Lower lobe of right lung (tissue), 2 donors: Measurements from ENCODE around the gene GLIS1. TPM values are rescaled to one million over a fixed set of nuclear protein-coding genes. Genes with fewer than 3 reads are reported as not detected.

Source experiments
- ATAC-seq, 2 donors: fragments of 200-7000 bp; cut with Tn5 transposase; one replicate each; pipeline ENCODE4 v1.9.1; 2020 to 2022; ENCODE audit warnings: mild to moderate bottlenecking in 2 of 2, moderate library complexity in 2 of 2
- DNase-seq: peaks from one replicate; pipeline ENCODE4 v3.0.0-alpha.2; 2020
- H3K27ac ChIP-seq: fragments of 200-600 bp; one replicate; pipeline ENCODE4 v1.8.0; 2022
- H3K27me3 ChIP-seq: fragments of 200-600 bp; one replicate; pipeline ENCODE4 v1.8.0; 2022; ENCODE audit warnings: low read depth
- H3K36me3 ChIP-seq: fragments of 200-600 bp; one replicate; pipeline ENCODE4 v1.8.0; 2022; ENCODE audit warnings: mild to moderate bottlenecking
- H3K4me1 ChIP-seq: fragments of 200-600 bp; one replicate; pipeline ENCODE4 v1.8.0; 2022
- H3K4me3 ChIP-seq: fragments of 200-600 bp; one replicate; pipeline ENCODE4 v1.8.0; 2022; ENCODE audit warnings: mild to moderate bottlenecking
- H3K9me3 ChIP-seq: fragments of 200-600 bp; one replicate; pipeline ENCODE4 v1.8.0; 2022
- intact Hi-C: fragments of 100-400 bp; cut with DNase I; formaldehyde crosslinking; loops from one replicate; pipeline ENCODE4 v1.11.0; 2022
- total RNA-seq: library from RNA; stranded (reverse); fragmentation: NEBNext Ultra II Directional; extraction: Animal tissue kit (Norgen Biotek cat#: 25700); gene quantifications from one replicate; pipeline ENCODE4 v1.2.1, GENCODE V29; 2021
- TF ChIP-seq, protein P1 (sequence below): fragments of 200-600 bp; IDR thresholded peaks from one replicate; pipeline ENCODE4 v1.8.0; 2022; ENCODE audit warnings: antibody characterized with exemption, mild to moderate bottlenecking
- donor health status: DM: no; HTN: yes; CAD: no; lungs with severe emphysema.

GLIS1 gene
- total RNA-seq, 1 donor from 2014 or later: not detected

DNA sequence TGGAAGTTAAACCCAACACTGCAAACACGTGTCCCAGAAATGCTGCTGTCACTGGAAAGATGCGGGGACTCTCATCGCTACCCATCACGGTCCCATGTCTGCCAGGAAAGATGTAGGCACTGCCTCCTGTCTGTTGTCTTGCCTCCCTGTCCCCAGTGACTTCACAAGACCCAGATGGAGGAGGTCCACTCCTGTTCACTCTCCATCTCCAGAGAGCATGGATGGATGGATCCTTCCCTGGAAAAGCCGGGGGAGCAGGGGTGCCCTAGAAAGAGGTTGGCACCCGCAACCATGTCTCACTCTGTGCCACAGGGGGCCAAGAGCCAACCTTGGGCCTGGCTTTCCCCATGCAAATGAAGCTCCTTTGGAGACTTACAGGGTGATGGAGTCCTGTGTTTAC, 135.5 kb downstream of the GLIS1 start:
- no peaks in the 10 kb centered on the region for H3K4me1 ChIP-seq
- no peak overlapping the region for H3K27ac ChIP-seq
- DNase-seq (no peak), ATAC-seq (no peak)
- no peaks in the 10 kb centered on the region for H3K9me3 ChIP-seq
- H3K36me3 ChIP-seq: no peaks in the 10 kb centered on the region
- TF ChIP-seq, protein P1, sequence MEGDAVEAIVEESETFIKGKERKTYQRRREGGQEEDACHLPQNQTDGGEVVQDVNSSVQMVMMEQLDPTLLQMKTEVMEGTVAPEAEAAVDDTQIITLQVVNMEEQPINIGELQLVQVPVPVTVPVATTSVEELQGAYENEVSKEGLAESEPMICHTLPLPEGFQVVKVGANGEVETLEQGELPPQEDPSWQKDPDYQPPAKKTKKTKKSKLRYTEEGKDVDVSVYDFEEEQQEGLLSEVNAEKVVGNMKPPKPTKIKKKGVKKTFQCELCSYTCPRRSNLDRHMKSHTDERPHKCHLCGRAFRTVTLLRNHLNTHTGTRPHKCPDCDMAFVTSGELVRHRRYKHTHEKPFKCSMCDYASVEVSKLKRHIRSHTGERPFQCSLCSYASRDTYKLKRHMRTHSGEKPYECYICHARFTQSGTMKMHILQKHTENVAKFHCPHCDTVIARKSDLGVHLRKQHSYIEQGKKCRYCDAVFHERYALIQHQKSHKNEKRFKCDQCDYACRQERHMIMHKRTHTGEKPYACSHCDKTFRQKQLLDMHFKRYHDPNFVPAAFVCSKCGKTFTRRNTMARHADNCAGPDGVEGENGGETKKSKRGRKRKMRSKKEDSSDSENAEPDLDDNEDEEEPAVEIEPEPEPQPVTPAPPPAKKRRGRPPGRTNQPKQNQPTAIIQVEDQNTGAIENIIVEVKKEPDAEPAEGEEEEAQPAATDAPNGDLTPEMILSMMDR: no peak
- intact Hi-C loops: no loop called here
- no peaks in the 10 kb centered on the region for H3K27me3 ChIP-seq
- no peak overlapping the region for H3K4me3 ChIP-seq

DNA sequence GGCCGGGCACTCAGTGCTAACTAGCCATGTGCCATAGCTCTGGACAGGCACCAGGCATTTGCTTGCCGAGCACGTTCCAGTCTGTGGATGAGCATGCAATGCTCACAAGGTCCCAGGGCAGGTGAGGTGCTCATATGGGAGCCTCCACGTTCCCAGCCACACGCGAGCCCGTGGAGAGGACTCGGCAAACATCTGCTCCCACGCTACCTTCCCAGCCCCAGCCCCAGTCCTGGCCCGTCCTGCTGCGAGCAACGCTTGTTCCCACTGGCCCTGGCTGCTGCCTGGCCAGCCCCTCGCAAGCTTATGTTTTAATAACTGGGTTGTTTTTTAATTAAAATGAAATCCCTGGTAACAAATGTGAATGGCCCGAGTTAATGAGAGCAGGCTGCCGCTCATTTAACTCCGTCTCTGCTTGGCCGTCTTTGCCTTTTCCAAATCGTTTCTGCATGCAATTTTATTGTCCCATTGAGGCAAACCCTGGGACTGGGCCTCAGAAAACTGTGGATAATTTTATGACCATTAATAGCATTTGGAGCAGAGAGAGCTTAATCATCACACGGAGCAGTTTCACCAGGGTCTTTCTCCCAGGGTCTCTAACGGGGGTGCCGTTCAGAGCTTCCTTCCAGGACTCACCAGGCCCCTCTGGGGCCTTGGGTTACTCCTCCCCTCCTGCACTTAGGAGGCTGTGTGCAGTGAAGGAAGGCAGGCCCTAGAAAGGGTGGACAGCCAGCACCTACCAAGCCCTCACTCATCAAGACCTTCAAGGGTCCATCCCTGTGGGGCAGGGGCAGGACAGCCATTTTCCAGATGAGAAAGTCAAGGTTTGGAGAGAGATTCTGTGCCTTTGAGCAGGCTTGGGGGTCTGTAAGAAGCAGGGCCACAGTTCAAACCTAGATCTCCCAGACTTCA, 136.8 kb downstream of the GLIS1 start:
- Histone ChIP-seq H3K4me3 (no peak overlapping the region), H3K36me3 (no peaks in the 10 kb centered on the region), H3K27me3 (no peaks in the 10 kb centered on the region), H3K27ac (no peak overlapping the region), H3K4me1 (no peaks in the 10 kb centered on the region), H3K9me3 (no peaks in the 10 kb centered on the region)
- TF ChIP-seq, protein P1: no peak
- DNase-seq (no peak), ATAC-seq (no peak)
- intact Hi-C loops: no loop called here

DNA sequence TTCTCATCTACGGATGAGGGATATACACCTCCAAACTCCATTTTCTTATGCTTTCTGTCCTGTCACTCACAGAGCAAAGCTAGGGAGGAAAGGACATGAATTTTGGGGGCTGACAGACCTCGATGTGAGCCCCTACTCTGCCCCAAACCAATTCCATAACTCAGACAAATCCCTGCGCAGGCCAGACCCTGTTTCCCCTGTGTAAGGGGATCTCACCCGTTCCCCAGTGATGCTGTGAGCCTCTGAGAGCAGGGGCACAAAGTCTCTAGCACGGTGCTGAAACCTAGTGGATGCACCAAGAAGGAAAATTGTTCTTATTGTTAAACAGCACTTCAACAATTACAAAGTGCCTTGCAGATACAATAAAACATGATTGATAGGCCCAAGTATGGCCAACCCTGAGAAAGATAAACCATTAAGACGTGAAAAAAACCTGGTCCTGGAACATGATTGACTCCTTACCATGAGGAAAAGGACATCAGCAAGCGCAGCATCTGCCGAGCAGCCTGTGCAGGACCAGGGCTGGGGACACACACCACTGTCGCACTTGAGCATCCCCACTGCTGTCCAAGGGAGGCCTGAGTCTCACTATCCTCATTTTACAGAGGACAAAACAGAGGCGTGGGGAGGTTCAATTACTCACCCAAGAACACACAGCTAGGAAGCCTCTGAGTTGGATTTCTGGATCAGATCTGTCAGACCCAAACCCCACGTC, 137.8 kb downstream of the GLIS1 start:
- Histone ChIP-seq H3K4me1 (no peaks in the 10 kb centered on the region), H3K36me3 (no peaks in the 10 kb centered on the region), H3K27ac (no peak overlapping the region), H3K4me3 (no peak overlapping the region), H3K9me3 (no peaks in the 10 kb centered on the region), H3K27me3 (peaks cover 4% of the 10 kb centered on the region)
- ATAC-seq (no peak), DNase-seq (no peak)
- intact Hi-C loops: no loop called here
- TF ChIP-seq, protein P1: no peak

DNA sequence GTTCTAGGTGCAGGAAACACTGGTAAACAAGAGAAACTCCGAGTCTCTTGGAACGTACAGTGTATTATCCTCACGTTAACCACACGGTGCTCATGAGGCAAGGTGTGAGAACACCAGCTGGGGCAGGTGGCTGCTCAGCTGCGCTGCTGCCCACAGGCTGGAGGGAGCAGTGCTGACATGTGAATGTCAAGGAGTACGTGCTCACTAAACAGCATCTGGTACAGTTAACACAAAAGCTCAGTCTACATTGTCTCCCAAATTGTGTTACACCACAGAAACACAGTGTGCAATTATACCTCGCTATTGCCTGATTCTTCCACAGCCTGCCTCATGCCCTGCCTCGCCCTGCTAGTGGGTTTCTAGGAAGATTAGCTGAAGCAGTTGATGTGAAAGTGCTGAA, 138.4 kb downstream of the GLIS1 start:
- Histone ChIP-seq H3K27me3 (peaks cover 4% of the 10 kb centered on the region), H3K9me3 (no peaks in the 10 kb centered on the region), H3K27ac (no peak overlapping the region), H3K36me3 (no peaks in the 10 kb centered on the region), H3K4me1 (no peaks in the 10 kb centered on the region), H3K4me3 (no peak overlapping the region)
- ATAC-seq (peak; percentile 41 to 43), DNase-seq (no peak)
- TF ChIP-seq, protein P1: no peak
- intact Hi-C loops: no loop called here

DNA sequence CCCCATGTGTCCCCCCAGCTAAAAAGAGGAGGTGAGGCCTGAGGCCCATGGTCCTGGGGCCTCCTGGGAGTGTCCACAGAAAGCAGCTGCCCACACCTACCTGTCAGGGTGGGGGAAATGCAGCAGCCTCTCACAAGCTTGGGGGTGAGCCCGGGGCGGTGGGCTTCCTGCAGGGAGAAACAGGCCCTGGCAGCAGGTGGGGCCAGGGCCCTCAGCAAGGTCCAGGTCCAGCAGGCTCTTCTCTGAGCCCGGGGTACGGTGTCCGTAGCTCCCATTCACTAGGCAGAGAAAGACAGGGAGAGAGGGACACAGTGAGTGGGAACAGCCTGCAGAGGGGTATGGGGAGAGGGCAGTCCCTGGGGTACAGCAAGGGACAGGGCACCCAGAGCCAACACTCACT, 139.0 kb downstream of the GLIS1 start:
- Histone ChIP-seq H3K36me3 (no peaks in the 10 kb centered on the region), H3K4me1 (no peaks in the 10 kb centered on the region), H3K27me3 (peaks cover 4% of the 10 kb centered on the region), H3K4me3 (no peak overlapping the region), H3K27ac (no peak overlapping the region), H3K9me3 (no peaks in the 10 kb centered on the region)
- intact Hi-C loops: no loop called here
- TF ChIP-seq, protein P1: no peak
- ATAC-seq (no peak), DNase-seq (no peak)
